ENCODE results near the gene FUT7.

GRCh38 chr9:137054932-137055384 is 23.1 kb upstream of the FUT7 start:
- TF ChIP-seq CTCF (IDR thresholded peaks at IDR 0.05; ENCODE audit: insufficient read depth, low read length, poor library complexity, severe bottlenecking) (no peak), EZH2phosphoT487 (conservative IDR thresholded peaks at IDR 0.05; ENCODE audit: low read length) (no peak)

All from SU-DHL-6 (cell line).